GM04504 (cell line): ENCODE measurements around the gene RAVER2.
"Not testable (repeated sequence)": the region's sequence is repeated elsewhere in the genome, so short reads cannot be mapped to it uniquely, and the experiment has no call there.

Source experiments
- DNase-seq: peaks from one replicate; pipeline ENCODE4 v3.0.0-alpha.2; 2012; ENCODE audit warnings: low read depth

The RAVER2 gene

GRCh38 chr1:64748706-64749105, 3.8 kb downstream of the RAVER2 start:
- no peak for DNase-seq

- no peak for DNase-seq
These were observed 5.2 kb downstream of the RAVER2 start for GRCh38 chr1:64750092-64750491.

GRCh38 chr1:64750875-64751274, 6.0 kb downstream of the RAVER2 start:
- DNase-seq: no peak

GRCh38 chr1:64754173-64754572, 9.3 kb downstream of the RAVER2 start:
- no peak for DNase-seq

- no peak for DNase-seq
These were observed 10.5 kb downstream of the RAVER2 start for GRCh38 chr1:64755361-64755760.

- no peak for DNase-seq
These were observed 11.9 kb downstream of the RAVER2 start for GRCh38 chr1:64756770-64757169.

GRCh38 chr1:64757213-64757612, 12.3 kb downstream of the RAVER2 start:
- DNase-seq: no peak

- no peak for DNase-seq
These were observed 13.4 kb downstream of the RAVER2 start for GRCh38 chr1:64758233-64758632.

- no peak for DNase-seq
These were observed 15.1 kb downstream of the RAVER2 start for GRCh38 chr1:64759968-64760367.

GRCh38 chr1:64765012-64765411, 20.1 kb downstream of the RAVER2 start:
- DNase-seq: no peak

GRCh38 chr1:64765826-64766225, 21.0 kb downstream of the RAVER2 start:
- DNase-seq: no peak

GRCh38 chr1:64766429-64766828, 21.6 kb downstream of the RAVER2 start:
- DNase-seq: no peak

- no peak for DNase-seq
These were observed 24.6 kb downstream of the RAVER2 start for GRCh38 chr1:64769482-64769881.

- DNase-seq: no peak
These were observed 25.1 kb downstream of the RAVER2 start for GRCh38 chr1:64769971-64770370.

- not testable (repeated sequence) for DNase-seq
These were observed 28.4 kb downstream of the RAVER2 start for GRCh38 chr1:64773306-64773705.

GRCh38 chr1:64775113-64775512, 30.2 kb downstream of the RAVER2 start:
- DNase-seq: no peak

GRCh38 chr1:64782044-64782443, 37.2 kb downstream of the RAVER2 start:
- not testable (repeated sequence) for DNase-seq

GRCh38 chr1:64782848-64783247, 38.0 kb downstream of the RAVER2 start:
- DNase-seq: not testable (repeated sequence)

GRCh38 chr1:64790832-64791487, 46.1 kb downstream of the RAVER2 start:
- DNase-seq: no peak

- DNase-seq: no peak
These were observed 54.0 kb downstream of the RAVER2 start for GRCh38 chr1:64798872-64799271.

- DNase-seq: no peak
These were observed 57.1 kb downstream of the RAVER2 start for GRCh38 chr1:64801851-64802523.

- DNase-seq: no peak
These were observed 64.4 kb downstream of the RAVER2 start for GRCh38 chr1:64809309-64809708.

GRCh38 chr1:64810001-64810400, 65.1 kb downstream of the RAVER2 start:
- no peak for DNase-seq

GRCh38 chr1:64811131-64811530, 66.3 kb downstream of the RAVER2 start:
- DNase-seq: no peak
